NCI-H69 (cell line): ENCODE measurements around the gene BCAS3.
"Not testable (repeated sequence)": the region's sequence is repeated elsewhere in the genome, so short reads cannot be mapped to it uniquely, and the experiment has no call there.

Experiments used
- DNase-seq: peaks from one replicate; lab custom pipeline; 2025; lab: John Stamatoyannopoulos, UW

The BCAS3 gene

GRCh38 chr17:61225178-61225882 lies 547.7 kb downstream of the BCAS3 start:
- DNase-seq, result no peak

GRCh38 chr17:61227866-61228265 lies 550.2 kb downstream of the BCAS3 start:
- DNase-seq, result no peak

GRCh38 chr17:61230461-61230860 lies 552.8 kb downstream of the BCAS3 start:
- no peak for DNase-seq

GRCh38 chr17:61230972-61231820 lies 553.5 kb downstream of the BCAS3 start:
- DNase-seq, result no peak

- no peak for DNase-seq
Observed at GRCh38 chr17:61232871-61233270, 555.2 kb downstream of the BCAS3 start.

GRCh38 chr17:61233991-61234750 lies 556.5 kb downstream of the BCAS3 start:
- peak; percentile 47 for DNase-seq

GRCh38 chr17:61235001-61235826 lies 557.6 kb downstream of the BCAS3 start:
- peak; percentile 84 for DNase-seq

GRCh38 chr17:61235827-61236197 lies 558.2 kb downstream of the BCAS3 start:
- DNase-seq, result peak; percentile 84

GRCh38 chr17:61237275-61237674 lies 559.6 kb downstream of the BCAS3 start:
- peak; percentile 25 for DNase-seq

GRCh38 chr17:61238455-61238933 lies 560.8 kb downstream of the BCAS3 start:
- peak; percentile 70 for DNase-seq

- no peak for DNase-seq
Observed at GRCh38 chr17:61239327-61239726, 561.7 kb downstream of the BCAS3 start.

- no peak for DNase-seq
Observed at GRCh38 chr17:61239953-61240352, 562.3 kb downstream of the BCAS3 start.

GRCh38 chr17:61240851-61241468 lies 563.3 kb downstream of the BCAS3 start:
- DNase-seq, result no peak

GRCh38 chr17:61244988-61245387 lies 567.3 kb downstream of the BCAS3 start:
- not testable (repeated sequence) for DNase-seq

- DNase-seq, result no peak
Observed at GRCh38 chr17:61245706-61246135, 568.1 kb downstream of the BCAS3 start.

GRCh38 chr17:61247439-61247838 lies 569.8 kb downstream of the BCAS3 start:
- peak; percentile 91 for DNase-seq

- peak; percentile 73 for DNase-seq
Observed at GRCh38 chr17:61248399-61248798, 570.7 kb downstream of the BCAS3 start.

- DNase-seq, result no peak
Observed at GRCh38 chr17:61249649-61250299, 572.1 kb downstream of the BCAS3 start.

- no peak for DNase-seq
Observed at GRCh38 chr17:61250335-61250890, 572.8 kb downstream of the BCAS3 start.
